SK-N-SH (cell line): Measurements from ENCODE around the gene ASTE1.
A peak's percentile ranks its signal among the peaks of the same experiment; 100 is the strongest.

Experiments used
- CTCF ChIP-seq: fragments of 200-600 bp; sonication (generic); IDR thresholded peaks from 2 replicates; pipeline ENCODE4 v1.6.1; 2017; ENCODE audit warnings: antibody characterized with exemption, mild to moderate bottlenecking, moderate library complexity
- EP300 ChIP-seq, 2 experiments: IDR thresholded peaks; 2 replicates each; pipeline versions ENCODE4 v1.4.0 to v1.6.1; 2012; ENCODE audit warnings: borderline replicate concordance in 1 of 2, low read depth in 1 of 2, low read length in 1 of 2
- EZH2phosphoT487 ChIP-seq: fragments of 200-600 bp; sonication (generic); IDR thresholded peaks from 2 replicates; pipeline ENCODE4 v1.6.1; 2017; ENCODE audit warnings: low read depth, mixed run types, mild to moderate bottlenecking, antibody characterized with exemption, moderate library complexity, borderline replicate concordance
- FOXM1 ChIP-seq: IDR thresholded peaks from 2 replicates; pipeline ENCODE4 v1.4.0; 2012; ENCODE audit warnings: low read depth, mild to moderate bottlenecking
- GABPA ChIP-seq: IDR thresholded peaks from 2 replicates; pipeline ENCODE4 v1.4.0; 2012; ENCODE audit warnings: low read depth, mild to moderate bottlenecking
- REST ChIP-seq: IDR thresholded peaks from 2 replicates; pipeline ENCODE4 v1.6.1; 2012; ENCODE audit warnings: mild to moderate bottlenecking, low read depth, low read length, moderate library complexity
- TAF1 ChIP-seq: IDR thresholded peaks from 2 replicates; pipeline ENCODE4 v1.6.1; 2012; ENCODE audit warnings: low read depth, mild to moderate bottlenecking, low read length, moderate library complexity, borderline replicate concordance

GRCh38 chr3:131033480-131034080, 7.0 kb upstream of the ASTE1 start:
- TF ChIP-seq FOXM1 = no peak
- peak; percentile 85 for TF ChIP-seq CTCF
- no peak for TF ChIP-seq REST
- TF ChIP-seq EP300 (IDR thresholded peaks at IDR 0.05; ENCODE audit: borderline replicate concordance in 1 of 2, low read depth in 1 of 2, low read length in 1 of 2) = no peak
- TF ChIP-seq EZH2phosphoT487 = no peak
- no peak for TF ChIP-seq GABPA
- no peak for TF ChIP-seq TAF1
